Measurements from ENCODE around the gene HRAS. TPM values are rescaled to one million over a fixed set of nuclear protein-coding genes. Genes with fewer than 3 reads are reported as not detected.
A peak's percentile ranks its signal among the peaks of the same experiment; 100 is the strongest.

The HRAS gene
- total and polyA plus RNA-seq, 2 of the 13 experiments (the other 11 are each of a cell fraction or from before 2014, with no cell fraction given) = 32.9 to 50.0 TPM

- Histone ChIP-seq H3K27me3 (ENCODE audit: control insufficient read depth in 1 of 2, insufficient read depth in 2 of 2, low read length in 2 of 2) (no peaks in the 10 kb centered on the region; a peak in 1 of 5 replicates), H3K9ac (ENCODE audit: insufficient read depth, low read depth, low read length) (peak overlapping the region; percentile 30; the same call in 1 of the 2 replicates), H3K4me2 (ENCODE audit: low read depth, low read length) (peak overlapping the region; percentile 80; the same call in 1 of the 2 replicates), H3K4me1 (ENCODE audit: insufficient read depth, low read length) (peaks cover 66% of the 10 kb centered on the region), H2AFZ (ENCODE audit: low read length) (no peak overlapping the region), H3K4me3 (replicated peaks in 1 of 3; ENCODE audit: insufficient read depth in 1 of 3, low read depth in 2 of 3, low read length in 3 of 3) (peak overlapping the region in 1 of 3 experiments; percentile 34; a peak in 1 of 6 replicates), H3K79me2 (ENCODE audit: insufficient read depth, low read length) (peaks cover 24% of the 10 kb centered on the region), H3K27ac (ENCODE audit: extremely low read length, insufficient read depth, low read length) (peak overlapping the region; percentile 36), H3K36me3 (replicated peaks in 1 of 2; ENCODE audit: control insufficient read depth in 1 of 2, insufficient read depth in 2 of 2, low read length in 2 of 2) (peaks cover 0 to 2% of the 10 kb centered on the region in 2 experiments; a peak in 3 of 5 replicates), H3K9me3 (ENCODE audit: low read length) (no peaks in the 10 kb centered on the region), H4K20me1 (ENCODE audit: insufficient read depth, low read length) (peaks cover 25% of the 10 kb centered on the region; the same call in 1 of the 2 replicates)
- POLR2A ChIA-PET = interaction anchor here (1.8 kb wide), 2 partner anchors 10 to 22 kb away, joined by 5 to 8 read pairs; partner anchors contain the start of gene PHRF1
- ATAC-seq (peak; percentile 3), DNase-seq (ENCODE audit: low spot score) (peak; percentile 28), FAIRE-seq (no peak)
- CTCF ChIA-PET (ENCODE audit: low intra/inter-chr PET ratio, low total read pairs) = no interaction called here
- intact Hi-C loops (cut with micrococcal nuclease; ENCODE audit: unreplicated experiment) = no loop called here
- no TSS peak for BruUV-seq (replicated peaks)
- in situ Hi-C loops (cut with HindIII; ENCODE audit: extremely low pct_ligation_motif_present, low pct_unique_long_range_greater_than_20kb) = no loop called here
- WGBS (ENCODE audit: low lambda C conversion rate) = 68% methylated on average over 8 of the region's 12 CpGs
- TF ChIP-seq ZNF496 (CRISPR knock-in tag; IDR thresholded peaks at IDR 0.05; ENCODE audit: insufficient replicate concordance) = no peak
- no peak for TF ChIP-seq BRD4 (CRISPR knock-in tag; IDR thresholded peaks at IDR 0.05)
- TF ChIP-seq ADNP (CRISPR knock-in tag; IDR thresholded peaks at IDR 0.05) = no peak
- peak; percentile 96 for TF ChIP-seq ZC3H13 (CRISPR knock-in tag; IDR thresholded peaks at IDR 0.05)
- TF ChIP-seq SRSF1 (optimal IDR thresholded peaks at IDR 0.05; ENCODE audit: low read depth, low read length) = peak; percentile 58
- no peak for TF ChIP-seq ZBTB21 (CRISPR knock-in tag; IDR thresholded peaks at IDR 0.05)
- TF ChIP-seq ZHX1 (CRISPR knock-in tag; IDR thresholded peaks at IDR 0.05; ENCODE audit: low read depth) = peak; percentile 31; the same call in 1 of the 2 replicates
- peak; percentile 88 for TF ChIP-seq ZNF317 (CRISPR knock-in tag; IDR thresholded peaks at IDR 0.05)
- peak; percentile 17; the same call in 1 of the 2 replicates for TF ChIP-seq ZFY (CRISPR knock-in tag; IDR thresholded peaks at IDR 0.05)
- no peak for TF ChIP-seq NONO (IDR thresholded peaks at IDR 0.05)
- 0 out of 2 replicates have a peak, but pooled peaks have one; percentile 23 for TF ChIP-seq NONO (CRISPR knock-in tag; conservative IDR thresholded peaks at IDR 0.05)
- TF ChIP-seq SMAD1 (CRISPR knock-in tag; IDR thresholded peaks at IDR 0.05; ENCODE audit: borderline replicate concordance, low read depth) = peak; percentile 48; the same call in 1 of the 2 replicates
- no peak for TF ChIP-seq HNRNPK (IDR thresholded peaks at IDR 0.05; ENCODE audit: low read depth, low read length, poor library complexity, severe bottlenecking)
- TF ChIP-seq ATM (IDR thresholded peaks at IDR 0.05; ENCODE audit: borderline replicate concordance) = no peak
- TF ChIP-seq JDP2 (CRISPR knock-in tag; IDR thresholded peaks at IDR 0.05; ENCODE audit: borderline replicate concordance) = no peak
- no peak for TF ChIP-seq ETS1 (CRISPR knock-in tag; IDR thresholded peaks at IDR 0.05)
- no peak for TF ChIP-seq CSRNP1 (CRISPR knock-in tag; IDR thresholded peaks at IDR 0.05)
- TF ChIP-seq ZNF234 (CRISPR knock-in tag; conservative IDR thresholded peaks at IDR 0.05) = no peak
- TF ChIP-seq ZFX (CRISPR knock-in tag; IDR thresholded peaks at IDR 0.05; ENCODE audit: low read depth) = peak; percentile 76
Observed at GRCh38 chr11:565921-566509, 30.6 kb upstream of the HRAS start.
